Peyer's patch (tissue), 4 donors: ENCODE results near the gene ILKAP. TPM values are rescaled to one million over a fixed set of nuclear protein-coding genes. Genes with fewer than 3 reads are reported as not detected.

Experiments used
- DNase-seq, 3 donors: peaks; one replicate each; pipeline ENCODE4 v3.0.0-alpha.2; 2017 to 2019
- H3K27ac ChIP-seq, 4 donors: fragments of 200-600 bp; sonication (generic); one replicate each; pipeline ENCODE4 v1.5.1; 2016 to 2019
- H3K27me3 ChIP-seq, 2 donors: fragments of 200-600 bp; sonication (generic); one replicate each; pipeline ENCODE4 v1.5.1; 2019
- H3K36me3 ChIP-seq, 3 donors: fragments of 200-600 bp; sonication (generic); one replicate each; pipeline ENCODE4 v1.5.1; 2016 to 2019
- H3K4me1 ChIP-seq, 4 donors: fragments of 200-600 bp; sonication (generic); one replicate each; pipeline ENCODE4 v1.5.1; 2016 to 2019
- H3K4me3 ChIP-seq, 4 donors: fragments of 200-600 bp; sonication (generic); 1 replicate in 3 of 4; 2 replicates in 1 of 4; pipeline ENCODE4 v1.5.1; 2016 to 2019; ENCODE audit warnings: mild to moderate bottlenecking in 1 of 4
- H3K9me3 ChIP-seq, 4 donors: fragments of 200-600 bp; sonication (generic); one replicate each; pipeline ENCODE4 v1.5.1; 2016 to 2019; ENCODE audit warnings: mild to moderate bottlenecking in 1 of 4
- POLR2A ChIP-seq, 2 donors: fragments of 450-650 bp; IDR thresholded peaks; one replicate each; pipeline ENCODE4 v1.5.1; 2017; ENCODE audit warnings: antibody characterized with exemption in 2 of 2, mild to moderate bottlenecking in 2 of 2, moderate library complexity in 2 of 2
- total RNA-seq, 4 donors: library from RNA; depleted of rRNA; stranded (reverse); fragments of >200 nt; gene quantifications; one replicate each; pipeline ENCODE4 v1.1.0, GENCODE V29; 2016
- TF ChIP-seq, protein P1 (sequence below), 6 experiments: fragments of 450-650 bp in 4 of 6; fragments of 200-600 bp in 2 of 6; sonication (generic) in 1 of 6; IDR thresholded peaks; one replicate each; pipeline ENCODE4 v1.5.1; 2017 to 2019; ENCODE audit warnings: antibody characterized with exemption in 6 of 6, mild to moderate bottlenecking in 3 of 6, moderate library complexity in 1 of 6

Gene ILKAP
- total RNA-seq, 4 donors from 2014 or later = 35.7 to 52.4 (median 43.8) TPM

DNA sequence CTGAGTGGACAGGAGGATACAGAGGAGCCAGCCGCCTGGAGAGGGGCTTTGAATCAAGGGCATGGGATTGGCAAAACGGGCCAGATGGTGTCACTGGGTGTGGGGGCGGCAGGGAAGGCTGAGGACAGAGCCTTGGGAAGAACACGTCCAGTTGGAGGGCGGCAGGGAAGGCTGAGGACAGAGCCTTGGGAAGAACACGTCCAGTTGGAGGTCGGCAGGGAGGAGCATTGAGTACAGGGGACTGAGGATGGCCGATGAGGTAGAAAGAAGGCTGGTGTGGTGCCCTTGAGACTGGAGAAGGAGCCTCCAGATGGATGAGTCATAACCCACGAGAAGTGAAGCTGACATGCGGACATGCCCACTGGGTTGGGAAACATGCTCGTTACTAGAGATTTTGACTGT is 31.8 kb upstream of the ILKAP start:
- Histone ChIP-seq H3K27ac (no peak overlapping the region), H3K4me1 (peaks cover 0 to 19% (median 7%) of the 10 kb centered on the region in 4 donors), H3K9me3 (peaks cover 0 to 4% (median 0%) of the 10 kb centered on the region in 4 donors), H3K36me3 (no peaks in the 10 kb centered on the region), H3K4me3 (no peak overlapping the region), H3K27me3 (no peaks in the 10 kb centered on the region)
- no peak for TF ChIP-seq POLR2A (IDR thresholded peaks at IDR 0.05)
- TF ChIP-seq, protein P1, sequence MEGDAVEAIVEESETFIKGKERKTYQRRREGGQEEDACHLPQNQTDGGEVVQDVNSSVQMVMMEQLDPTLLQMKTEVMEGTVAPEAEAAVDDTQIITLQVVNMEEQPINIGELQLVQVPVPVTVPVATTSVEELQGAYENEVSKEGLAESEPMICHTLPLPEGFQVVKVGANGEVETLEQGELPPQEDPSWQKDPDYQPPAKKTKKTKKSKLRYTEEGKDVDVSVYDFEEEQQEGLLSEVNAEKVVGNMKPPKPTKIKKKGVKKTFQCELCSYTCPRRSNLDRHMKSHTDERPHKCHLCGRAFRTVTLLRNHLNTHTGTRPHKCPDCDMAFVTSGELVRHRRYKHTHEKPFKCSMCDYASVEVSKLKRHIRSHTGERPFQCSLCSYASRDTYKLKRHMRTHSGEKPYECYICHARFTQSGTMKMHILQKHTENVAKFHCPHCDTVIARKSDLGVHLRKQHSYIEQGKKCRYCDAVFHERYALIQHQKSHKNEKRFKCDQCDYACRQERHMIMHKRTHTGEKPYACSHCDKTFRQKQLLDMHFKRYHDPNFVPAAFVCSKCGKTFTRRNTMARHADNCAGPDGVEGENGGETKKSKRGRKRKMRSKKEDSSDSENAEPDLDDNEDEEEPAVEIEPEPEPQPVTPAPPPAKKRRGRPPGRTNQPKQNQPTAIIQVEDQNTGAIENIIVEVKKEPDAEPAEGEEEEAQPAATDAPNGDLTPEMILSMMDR (IDR thresholded peaks at IDR 0.05) = no peak
- no peak for DNase-seq

DNA sequence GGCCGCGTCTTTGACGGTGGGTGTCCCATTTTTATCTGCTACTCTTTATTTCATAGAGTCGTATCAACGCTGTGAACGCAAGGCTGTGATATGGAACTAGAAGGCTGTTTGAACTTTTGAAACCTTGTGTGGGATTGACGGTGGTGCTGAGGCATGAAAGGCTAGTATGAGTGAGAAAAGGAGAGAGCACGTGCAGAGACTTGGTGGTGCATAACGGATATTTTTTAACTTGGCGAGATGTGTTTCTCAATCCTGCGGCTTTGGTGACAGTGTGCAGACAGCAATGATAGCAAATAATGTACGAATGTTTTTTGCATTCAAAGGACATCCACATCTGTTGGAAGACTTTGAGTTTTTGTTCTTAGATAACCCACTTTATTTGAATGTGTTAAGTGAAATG is 30.1 kb upstream of the ILKAP start:
- DNase-seq = no peak
- Histone ChIP-seq H3K4me3 (no peak overlapping the region), H3K27me3 (no peaks in the 10 kb centered on the region), H3K4me1 (peaks cover 0 to 9% (median 2%) of the 10 kb centered on the region in 4 donors), H3K36me3 (no peaks in the 10 kb centered on the region), H3K9me3 (peaks cover 0 to under 1% (median 0%) of the 10 kb centered on the region in 4 donors), H3K27ac (no peak overlapping the region)
- TF ChIP-seq, protein P1 (IDR thresholded peaks at IDR 0.05) = no peak
- no peak for TF ChIP-seq POLR2A (IDR thresholded peaks at IDR 0.05)

GRCh38 chr2:238231809-238232208 is 28.3 kb upstream of the ILKAP start:
- Histone ChIP-seq H3K27me3 (no peaks in the 10 kb centered on the region), H3K36me3 (no peaks in the 10 kb centered on the region), H3K4me1 (peaks cover 0 to 7% (median 2%) of the 10 kb centered on the region in 4 donors), H3K4me3 (peak overlapping the region in 3 of 4 donors; percentile 54 to 56 (median 55)), H3K9me3 (no peaks in the 10 kb centered on the region), H3K27ac (no peak overlapping the region)
- DNase-seq = no peak
- TF ChIP-seq POLR2A (IDR thresholded peaks at IDR 0.05) = no peak
- TF ChIP-seq, protein P1 (IDR thresholded peaks at IDR 0.05) = no peak

GRCh38 chr2:238231251-238231793 is 27.8 kb upstream of the ILKAP start:
- H3K9me3 ChIP-seq = no peaks in the 10 kb centered on the region
- peak overlapping the region in 2 of 4 donors; percentile 13 to 27 for H3K27ac ChIP-seq
- DNase-seq = peak; percentile 76 to 91 (median 77)
- H3K36me3 ChIP-seq = no peaks in the 10 kb centered on the region
- H3K4me3 ChIP-seq = peak overlapping the region; percentile 54 to 64 (median 56)
- peaks cover 0 to 7% (median 2%) of the 10 kb centered on the region in 4 donors for H3K4me1 ChIP-seq
- TF ChIP-seq, protein P1 (IDR thresholded peaks at IDR 0.05) = no peak
- no peak for TF ChIP-seq POLR2A (IDR thresholded peaks at IDR 0.05)
- no peaks in the 10 kb centered on the region for H3K27me3 ChIP-seq

DNA sequence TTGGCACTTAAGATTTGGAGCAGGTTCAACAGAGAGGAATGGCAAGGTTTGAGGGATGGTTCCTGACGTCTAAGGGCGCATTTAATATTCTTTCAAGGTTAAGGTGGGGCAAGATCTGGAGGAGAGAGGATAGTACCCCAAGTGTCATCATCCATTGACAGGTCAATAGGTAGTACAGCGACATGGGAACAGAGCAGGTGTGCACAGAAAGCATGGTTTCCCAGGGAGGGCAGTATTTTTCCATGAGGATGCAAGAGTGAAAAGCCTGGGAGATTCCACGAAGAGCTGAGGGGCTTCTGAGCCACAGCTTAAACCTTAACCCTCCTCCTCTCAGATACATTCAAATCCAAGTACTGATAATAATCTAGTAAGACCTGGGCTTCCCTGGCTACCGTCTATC is 27.2 kb upstream of the ILKAP start:
- peak overlapping the region in 2 of 4 donors; percentile 13 to 27 for H3K27ac ChIP-seq
- no peaks in the 10 kb centered on the region for H3K36me3 ChIP-seq
- H3K4me1 ChIP-seq = peaks cover 0 to 7% (median 2%) of the 10 kb centered on the region in 4 donors
- TF ChIP-seq, protein P1 (IDR thresholded peaks at IDR 0.05) = no peak
- no peak for TF ChIP-seq POLR2A (IDR thresholded peaks at IDR 0.05)
- peak overlapping the region in 3 of 4 donors; percentile 54 to 56 (median 55) for H3K4me3 ChIP-seq
- no peaks in the 10 kb centered on the region for H3K27me3 ChIP-seq
- no peaks in the 10 kb centered on the region for H3K9me3 ChIP-seq
- DNase-seq = no peak
